Small intestine (tissue), 7 donors: Measurements from ENCODE around the gene TMEM266. TPM values are rescaled to one million over a fixed set of nuclear protein-coding genes. Genes with fewer than 3 reads are reported as not detected.

Experiments
- DNase-seq, 2 donors: peaks; one replicate each; pipeline versions ENCODE4 v3.0.0 to v3.0.0-alpha.2; 2013
- FAIRE-seq: peaks from 2 replicates; lab custom pipeline; 2012; peaks lifted over from hg19 to GRCh38; lab: Jason Lieb, UNC
- H3K27ac ChIP-seq, 3 donors: one replicate each; pipeline ENCODE4 v1.5.1; 2013; ENCODE audit warnings: low read length in 2 of 3, mild to moderate bottlenecking in 2 of 3, control low read depth in 1 of 3, inconsistent platforms in 1 of 3, low read depth in 1 of 3, moderate library complexity in 1 of 3
- H3K27me3 ChIP-seq, 3 donors: one replicate each; pipeline ENCODE4 v1.6.1; 2013; ENCODE audit warnings: low read length in 3 of 3, inconsistent platforms in 1 of 3; ENCODE audit not compliant: control insufficient read depth in 3 of 3, insufficient read depth in 3 of 3
- H3K36me3 ChIP-seq, 3 donors: one replicate each; pipeline ENCODE4 v1.6.1; 2013; ENCODE audit warnings: low read length in 3 of 3, inconsistent platforms in 1 of 3, low read depth in 1 of 3, mild to moderate bottlenecking in 1 of 3, moderate library complexity in 1 of 3; ENCODE audit not compliant: control insufficient read depth in 3 of 3, insufficient read depth in 2 of 3
- H3K4me1 ChIP-seq, 3 donors: one replicate each; pipeline ENCODE4 v1.6.1; 2013; ENCODE audit warnings: low read length in 2 of 3, inconsistent platforms in 1 of 3, low read depth in 1 of 3, mild to moderate bottlenecking in 1 of 3, moderate library complexity in 1 of 3; ENCODE audit not compliant: control insufficient read depth in 3 of 3, insufficient read depth in 2 of 3
- H3K4me3 ChIP-seq, 3 donors: one replicate each; pipeline ENCODE4 v1.5.1; 2013; ENCODE audit warnings: low read length in 3 of 3, control low read depth in 1 of 3, inconsistent platforms in 1 of 3, low read depth in 1 of 3, mild to moderate bottlenecking in 1 of 3, moderate library complexity in 1 of 3
- H3K9me3 ChIP-seq, 2 donors: one replicate each; pipeline ENCODE4 v1.6.1; 2013; ENCODE audit warnings: low read depth in 1 of 2, low read length in 1 of 2; ENCODE audit not compliant: control insufficient read depth in 2 of 2, insufficient read depth in 1 of 2
- WGBS, 3 donors: extraction: QIAGEN DNeasy Blood & Tissue Kit; methylation state at CpG; one replicate each; pipeline ENCODE4 v1.1.7; 2013; 5-methylcytosine and 5-hydroxymethylcytosine counted together
- polyA plus RNA-seq, 4 donors: library from polyadenylated mRNA; stranded (reverse) in 3 of 4; unstranded in 1 of 4; fragments of 200-250 nt in 3 of 4; fragments of 120-200 nt in 1 of 4; gene quantifications; one replicate each; pipeline versions ENCODE4 v1.2.1 to v1.2.3, GENCODE V29; 2013
- donor health status: healthy with polysubstance abuse.
- donor health status: control.
- donor health status: control.
- donor health status: Bipolar disorder and iron deficiency.
- donor health status: healthy.

The TMEM266 gene
- polyA plus RNA-seq, 4 donors = 0.88 to 1.1 TPM; not detected in 2

- H3K27me3 ChIP-seq = peaks cover 0 to 29% (median 0%) of the 10 kb centered on the region in 3 donors
- H3K9me3 ChIP-seq = no peaks in the 10 kb centered on the region
- no peak overlapping the region for H3K27ac ChIP-seq
- DNase-seq (peak; percentile 18 to 58), FAIRE-seq (no peak)
- no peak overlapping the region for H3K4me3 ChIP-seq
- no peaks in the 10 kb centered on the region for H3K36me3 ChIP-seq
- no peaks in the 10 kb centered on the region for H3K4me1 ChIP-seq
- WGBS, 3 donors = 13 to 16% (median 15%) methylated on average over 21 of the region's 21 CpGs
Measured at GRCh38 chr15:76147906-76148570, 88.3 kb downstream of the TMEM266 start.

- no peaks in the 10 kb centered on the region for H3K4me1 ChIP-seq
Measured at GRCh38 chr15:76149291-76149915, 89.6 kb downstream of the TMEM266 start.

GRCh38 chr15:76150513-76150912, 90.7 kb downstream of the TMEM266 start:
- WGBS, 3 donors = 35 to 47% (median 47%) methylated on average over 7 of the region's 7 CpGs
- no peaks in the 10 kb centered on the region for H3K36me3 ChIP-seq
- no peak overlapping the region for H3K4me3 ChIP-seq
- peak overlapping the region in 1 of 3 donors; percentile 3 for H3K27ac ChIP-seq
- H3K9me3 ChIP-seq = no peaks in the 10 kb centered on the region
- H3K27me3 ChIP-seq = peaks cover 0 to 22% (median 0%) of the 10 kb centered on the region in 3 donors
- FAIRE-seq = no peak
- DNase-seq = no peak
- H3K4me1 ChIP-seq = no peaks in the 10 kb centered on the region

More at GRCh38 chr15:76149291-76149915, 89.6 kb downstream of the TMEM266 start:
- no peaks in the 10 kb centered on the region for H3K36me3 ChIP-seq
- FAIRE-seq = no peak
- peaks cover 0 to 25% (median 0%) of the 10 kb centered on the region in 3 donors for H3K27me3 ChIP-seq
- H3K27ac ChIP-seq = no peak overlapping the region
- no peak for DNase-seq
- H3K4me3 ChIP-seq = no peak overlapping the region
- WGBS, 3 donors = 46 to 59% (median 57%) methylated on average over 4 of the region's 4 CpGs
- H3K9me3 ChIP-seq = no peaks in the 10 kb centered on the region

GRCh38 chr15:76150971-76151598, 91.3 kb downstream of the TMEM266 start:
- no peaks in the 10 kb centered on the region for H3K9me3 ChIP-seq
- H3K4me1 ChIP-seq = no peaks in the 10 kb centered on the region
- peaks cover 0 to 22% (median 0%) of the 10 kb centered on the region in 3 donors for H3K27me3 ChIP-seq
- no peak overlapping the region for H3K4me3 ChIP-seq
- FAIRE-seq (no peak), DNase-seq (peak; percentile 62 to 74)
- no peaks in the 10 kb centered on the region for H3K36me3 ChIP-seq
- no peak overlapping the region for H3K27ac ChIP-seq
- 13 to 14% (median 14%) methylated on average over 9 of the region's 9 CpGs for WGBS, 3 donors

GRCh38 chr15:76151599-76151974, 91.8 kb downstream of the TMEM266 start:
- Histone ChIP-seq H3K27ac (no peak overlapping the region), H3K4me1 (no peaks in the 10 kb centered on the region), H3K9me3 (no peaks in the 10 kb centered on the region), H3K27me3 (peaks cover 0 to 22% (median 0%) of the 10 kb centered on the region in 3 donors), H3K4me3 (no peak overlapping the region), H3K36me3 (no peaks in the 10 kb centered on the region)
- WGBS, 3 donors = 93 to 97% (median 94%) methylated on average over 8 of the region's 8 CpGs
- no peak for FAIRE-seq
- DNase-seq = no peak

GRCh38 chr15:76152197-76152596, 92.4 kb downstream of the TMEM266 start:
- 70 to 87% (median 83%) methylated on average over 7 of the region's 7 CpGs for WGBS, 3 donors
- no peak for FAIRE-seq

GRCh38 chr15:76153241-76154197, 93.7 kb downstream of the TMEM266 start:
- 79 to 80% (median 80%) methylated on average over 23 to 24 of the region's 24 CpGs for WGBS, 3 donors
- FAIRE-seq = no peak

More at GRCh38 chr15:76152197-76152596, 92.4 kb downstream of the TMEM266 start:
- no peaks in the 10 kb centered on the region for H3K9me3 ChIP-seq
- no peak for DNase-seq
- H3K36me3 ChIP-seq = no peaks in the 10 kb centered on the region
- H3K27me3 ChIP-seq = peaks cover 0 to 19% (median 0%) of the 10 kb centered on the region in 3 donors
- no peak overlapping the region for H3K27ac ChIP-seq
- H3K4me1 ChIP-seq = no peaks in the 10 kb centered on the region
- H3K4me3 ChIP-seq = no peak overlapping the region

GRCh38 chr15:76155731-76156130, 95.9 kb downstream of the TMEM266 start:
- Histone ChIP-seq H3K36me3 (no peaks in the 10 kb centered on the region), H3K9me3 (no peaks in the 10 kb centered on the region), H3K27ac (no peak overlapping the region), H3K4me1 (no peaks in the 10 kb centered on the region), H3K27me3 (no peaks in the 10 kb centered on the region), H3K4me3 (no peak overlapping the region)
- no peak for FAIRE-seq
- DNase-seq = no peak
- 87 to 89% (median 88%) methylated on average over 7 of the region's 7 CpGs for WGBS, 3 donors

More at GRCh38 chr15:76153241-76154197, 93.7 kb downstream of the TMEM266 start:
- Histone ChIP-seq H3K36me3 (no peaks in the 10 kb centered on the region), H3K4me3 (no peak overlapping the region), H3K27ac (no peak overlapping the region), H3K4me1 (no peaks in the 10 kb centered on the region), H3K9me3 (no peaks in the 10 kb centered on the region), H3K27me3 (peaks cover 0 to 8% (median 0%) of the 10 kb centered on the region in 3 donors)
- DNase-seq = no peak
